CD4-positive, alpha-beta T cell treated with Interleukin-17A for 1 hour (primary cell): Measurements from ENCODE around the gene SLC26A6.
A peak's percentile ranks its signal among the peaks of the same experiment; 100 is the strongest.

Experiments
- DNase-seq: peaks from one replicate; pipeline ENCODE4 v3.0.0-alpha.2; 2020

The SLC26A6 gene, protein sequence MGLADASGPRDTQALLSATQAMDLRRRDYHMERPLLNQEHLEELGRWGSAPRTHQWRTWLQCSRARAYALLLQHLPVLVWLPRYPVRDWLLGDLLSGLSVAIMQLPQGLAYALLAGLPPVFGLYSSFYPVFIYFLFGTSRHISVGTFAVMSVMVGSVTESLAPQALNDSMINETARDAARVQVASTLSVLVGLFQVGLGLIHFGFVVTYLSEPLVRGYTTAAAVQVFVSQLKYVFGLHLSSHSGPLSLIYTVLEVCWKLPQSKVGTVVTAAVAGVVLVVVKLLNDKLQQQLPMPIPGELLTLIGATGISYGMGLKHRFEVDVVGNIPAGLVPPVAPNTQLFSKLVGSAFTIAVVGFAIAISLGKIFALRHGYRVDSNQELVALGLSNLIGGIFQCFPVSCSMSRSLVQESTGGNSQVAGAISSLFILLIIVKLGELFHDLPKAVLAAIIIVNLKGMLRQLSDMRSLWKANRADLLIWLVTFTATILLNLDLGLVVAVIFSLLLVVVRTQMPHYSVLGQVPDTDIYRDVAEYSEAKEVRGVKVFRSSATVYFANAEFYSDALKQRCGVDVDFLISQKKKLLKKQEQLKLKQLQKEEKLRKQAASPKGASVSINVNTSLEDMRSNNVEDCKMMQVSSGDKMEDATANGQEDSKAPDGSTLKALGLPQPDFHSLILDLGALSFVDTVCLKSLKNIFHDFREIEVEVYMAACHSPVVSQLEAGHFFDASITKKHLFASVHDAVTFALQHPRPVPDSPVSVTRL

DNA sequence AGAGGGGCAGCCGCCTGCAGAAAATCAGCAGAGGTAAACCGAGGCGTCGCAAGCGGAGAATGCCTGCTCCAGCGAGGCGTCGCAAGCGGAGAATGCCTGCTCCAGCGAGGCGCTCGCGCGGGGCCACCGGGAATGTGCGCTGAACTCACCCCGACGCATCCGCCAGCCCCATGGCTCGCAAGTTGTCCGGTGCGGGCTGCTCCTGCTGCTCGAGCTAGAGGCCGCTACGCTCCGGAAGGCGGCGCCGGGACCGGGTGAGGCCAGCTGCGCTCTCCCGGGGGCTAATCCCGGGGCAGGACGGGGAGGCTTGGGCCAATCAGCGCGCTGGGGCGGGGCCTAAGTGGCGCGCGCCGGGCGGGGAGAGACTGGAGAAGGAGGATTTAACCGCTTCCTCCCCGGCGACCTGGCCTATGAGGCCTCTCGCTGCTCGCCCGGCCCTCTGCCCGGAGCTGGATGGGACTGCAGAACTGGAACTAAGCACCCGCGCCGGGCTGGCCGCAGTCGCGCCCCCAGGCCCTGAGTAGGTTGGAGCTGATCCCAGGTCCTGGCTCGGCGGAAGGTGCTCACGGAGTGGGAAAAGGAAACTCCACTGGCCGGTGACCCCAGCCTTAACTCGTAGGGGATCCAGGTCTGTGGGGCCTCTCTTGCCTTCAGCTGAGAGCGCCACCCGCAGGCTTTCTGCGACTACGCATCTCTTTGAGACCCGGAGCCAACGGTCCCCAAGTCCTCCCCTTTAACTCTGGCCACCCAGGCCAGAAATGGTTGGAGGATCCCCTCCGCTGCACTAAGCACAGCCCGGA lies at the start of gene SLC26A6:
Gene SLC26A6 (minus strand): TSS at position 240 of the 800 bp plus-strand sequence. CDS start 68 bp downstream, at position 172.
- DNase-seq: peak; percentile 93

DNA sequence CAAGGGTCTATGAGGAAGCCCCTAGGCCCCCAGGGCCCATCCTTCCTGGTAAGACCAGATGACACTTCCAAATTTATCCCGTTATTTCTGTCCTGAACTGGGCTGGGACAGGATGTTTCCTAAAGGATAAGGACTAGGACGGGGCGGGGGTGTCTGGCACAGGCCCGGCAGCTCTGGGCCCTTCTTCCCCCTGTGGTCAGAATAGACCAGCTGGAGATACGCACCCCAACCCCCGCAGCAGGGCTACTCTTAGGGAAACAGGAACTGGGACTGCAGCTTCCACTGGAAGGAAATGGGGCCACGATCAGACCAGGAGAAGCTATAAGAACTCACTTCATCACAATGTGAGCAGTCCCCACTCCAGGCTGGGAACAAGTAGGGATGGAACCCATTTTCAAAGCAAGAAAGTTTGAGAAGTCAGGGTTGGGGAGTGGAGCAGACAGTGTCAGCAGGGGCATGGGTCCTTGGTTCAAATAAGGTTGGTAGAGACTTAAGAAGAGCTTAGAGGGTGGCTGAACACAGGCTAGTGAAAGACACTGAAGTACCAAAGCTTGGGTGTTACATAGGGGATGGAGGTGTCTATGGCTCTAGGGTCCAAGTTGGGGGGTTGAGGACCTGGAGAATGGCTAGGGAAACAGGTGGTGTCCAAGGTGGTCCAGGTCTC lies 49.4 kb upstream of the SLC26A6 start:
- DNase-seq: no peak

DNA sequence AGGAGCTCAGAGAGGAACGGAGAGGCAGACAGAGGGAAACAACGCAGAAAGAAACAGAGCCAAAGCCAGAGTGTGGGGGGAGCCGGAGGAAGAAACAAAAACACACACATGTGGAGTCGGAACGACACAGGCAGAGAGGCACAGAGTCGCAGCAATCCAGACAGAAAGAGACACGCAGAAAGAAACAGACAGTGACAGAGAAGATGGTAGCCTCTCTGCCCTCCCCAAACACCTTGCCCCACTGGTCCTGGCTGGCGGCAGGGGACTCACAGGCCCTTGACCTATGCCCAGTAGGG lies 48.7 kb upstream of the SLC26A6 start:
- no peak for DNase-seq

DNA sequence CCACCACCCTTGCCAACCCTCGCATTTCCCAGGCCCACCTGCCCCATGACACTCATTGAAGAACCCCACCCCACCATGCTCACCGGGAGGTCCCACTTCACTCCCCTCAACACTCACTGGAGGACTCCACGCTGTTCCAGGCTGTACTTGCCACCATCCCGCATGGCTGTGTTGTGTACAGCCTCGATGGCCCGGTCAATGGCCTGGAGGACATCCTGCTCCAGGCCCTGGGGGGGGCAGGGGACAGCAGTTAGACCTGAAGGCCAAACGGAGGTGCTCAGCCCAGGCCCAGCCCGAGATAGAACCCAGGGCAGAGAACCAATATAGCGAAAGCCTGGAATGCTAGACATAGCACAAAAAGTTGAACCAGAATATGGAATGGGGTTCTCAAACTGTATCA lies 47.5 kb upstream of the SLC26A6 start:
- DNase-seq: no peak

DNA sequence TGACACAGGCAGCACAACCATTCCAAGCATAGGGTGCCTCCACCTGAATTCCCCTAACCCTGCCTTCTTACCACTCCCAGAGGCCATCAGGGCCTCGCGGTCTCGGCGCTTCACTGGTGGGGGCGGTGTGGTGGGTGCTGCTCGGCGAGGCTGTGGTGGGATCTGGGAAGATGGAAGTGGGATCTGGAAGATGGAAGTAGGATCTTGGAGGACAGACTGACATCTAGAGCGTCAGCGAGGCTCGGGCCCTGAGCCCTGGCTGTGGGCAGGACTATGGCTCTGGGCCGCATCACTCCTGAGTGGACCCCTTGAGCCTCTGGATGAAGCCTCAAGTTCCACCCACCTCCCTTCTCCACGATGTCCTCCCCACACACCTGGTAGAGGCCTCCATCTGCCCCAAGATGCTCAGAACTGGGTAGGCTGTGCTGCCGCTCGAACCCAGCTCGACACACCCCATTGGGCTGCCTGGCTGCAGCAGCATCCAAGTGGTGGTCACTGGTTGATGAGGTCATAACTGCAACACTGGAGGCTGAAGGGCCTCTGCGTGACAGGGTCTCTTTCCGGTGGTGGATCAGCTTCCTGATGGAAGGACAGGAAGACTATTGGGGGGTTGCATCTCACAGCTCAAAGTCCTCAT lies 46.8 kb upstream of the SLC26A6 start:
- no peak for DNase-seq

DNA sequence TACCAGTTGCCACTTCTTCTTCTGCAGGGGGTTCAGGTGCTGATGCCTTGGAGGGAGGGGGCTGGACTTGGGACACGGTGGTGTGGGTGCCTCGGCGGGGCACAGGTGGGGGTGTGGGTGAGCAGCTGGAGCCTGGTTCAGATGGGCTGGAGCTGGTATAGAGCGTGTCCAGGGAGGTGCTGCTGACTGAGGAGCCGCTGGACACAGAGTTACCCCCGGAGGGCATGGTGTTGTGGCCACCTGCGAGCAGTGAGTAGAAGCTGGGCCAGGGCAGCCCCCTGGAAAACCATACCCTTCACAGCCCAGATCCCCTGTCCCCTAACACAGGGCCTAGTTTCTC lies 46.2 kb upstream of the SLC26A6 start:
- DNase-seq: no peak

DNA sequence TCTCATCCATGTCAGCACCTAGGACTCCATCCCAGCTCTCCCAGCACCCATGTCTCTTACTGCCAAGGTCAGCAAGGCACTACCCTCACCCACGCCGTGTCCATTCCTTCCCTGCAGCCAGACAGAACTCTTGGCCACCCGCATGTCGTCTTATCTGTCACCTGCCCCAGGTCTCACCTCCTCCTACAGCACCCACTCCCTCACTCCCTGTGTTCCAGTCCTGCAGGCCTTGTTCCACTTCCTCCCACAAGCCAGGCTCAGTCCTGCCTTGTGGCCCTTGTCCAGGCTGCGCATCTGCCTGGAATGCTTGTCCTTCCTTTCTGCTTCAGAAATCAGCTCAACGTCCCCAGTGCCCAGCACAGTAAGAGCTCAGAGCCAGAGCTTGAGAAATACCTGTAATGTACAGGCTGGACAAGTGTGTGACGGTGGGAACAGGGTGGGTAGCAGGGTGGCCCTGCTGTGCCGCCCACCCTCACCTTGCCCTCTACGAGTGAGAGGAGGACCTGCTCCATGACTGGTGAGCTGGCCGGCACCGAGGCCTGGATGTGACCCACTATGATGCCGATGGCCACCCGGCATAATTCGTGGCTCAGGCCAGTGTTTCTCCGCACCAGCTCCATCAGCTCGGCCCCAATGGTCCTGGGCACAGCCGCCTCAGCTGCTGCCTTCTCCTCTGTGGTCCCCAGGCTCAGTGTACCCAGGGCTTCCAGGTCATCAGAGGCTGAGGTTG lies 45.7 kb upstream of the SLC26A6 start:
- DNase-seq: no peak

DNA sequence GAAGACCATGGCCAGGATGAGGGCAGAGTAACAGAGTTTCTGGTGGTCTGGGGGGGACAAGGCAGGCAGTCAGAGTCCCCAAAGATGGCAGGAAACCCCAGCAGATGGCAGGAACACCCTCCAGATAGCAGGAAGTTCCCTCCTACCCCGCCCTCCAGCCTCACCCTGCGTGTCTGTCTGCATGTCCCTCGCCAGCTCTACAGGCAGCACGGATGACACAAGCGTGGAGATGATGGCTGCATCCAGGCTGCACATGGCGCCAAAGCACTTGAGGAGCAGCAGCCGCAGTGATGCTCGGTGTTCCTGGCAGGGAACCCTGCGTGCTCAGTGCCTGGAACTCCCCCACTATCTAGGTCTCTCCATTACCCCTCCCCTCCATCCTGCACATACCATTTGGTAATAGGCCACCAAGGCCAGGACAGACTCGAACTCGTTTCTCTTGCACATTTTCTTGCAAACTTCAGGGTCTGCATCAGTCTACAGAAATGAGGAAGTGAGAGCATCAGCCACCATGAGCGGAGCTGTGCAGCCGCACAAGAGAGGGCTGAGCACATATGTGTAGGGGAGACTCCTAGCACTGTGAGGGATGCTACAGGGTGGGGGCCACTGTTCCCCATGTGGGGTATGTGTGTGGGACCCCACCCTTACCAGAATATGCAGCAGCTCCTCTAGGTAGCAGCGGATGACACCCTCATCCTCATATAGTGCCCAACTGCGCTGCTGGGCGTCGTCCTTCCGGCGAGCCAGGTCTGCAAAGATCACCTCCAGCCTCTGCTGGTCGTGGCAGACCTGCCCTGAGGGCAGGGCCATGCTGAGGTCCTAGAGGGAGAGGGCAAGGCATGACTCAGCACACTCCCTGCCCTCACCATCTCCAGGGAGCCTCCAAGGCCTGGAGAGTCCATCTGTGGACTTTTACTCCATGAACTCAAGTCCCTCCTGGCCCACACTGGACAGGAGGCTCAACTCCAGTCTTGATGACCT lies 44.4 kb upstream of the SLC26A6 start:
- no peak for DNase-seq

DNA sequence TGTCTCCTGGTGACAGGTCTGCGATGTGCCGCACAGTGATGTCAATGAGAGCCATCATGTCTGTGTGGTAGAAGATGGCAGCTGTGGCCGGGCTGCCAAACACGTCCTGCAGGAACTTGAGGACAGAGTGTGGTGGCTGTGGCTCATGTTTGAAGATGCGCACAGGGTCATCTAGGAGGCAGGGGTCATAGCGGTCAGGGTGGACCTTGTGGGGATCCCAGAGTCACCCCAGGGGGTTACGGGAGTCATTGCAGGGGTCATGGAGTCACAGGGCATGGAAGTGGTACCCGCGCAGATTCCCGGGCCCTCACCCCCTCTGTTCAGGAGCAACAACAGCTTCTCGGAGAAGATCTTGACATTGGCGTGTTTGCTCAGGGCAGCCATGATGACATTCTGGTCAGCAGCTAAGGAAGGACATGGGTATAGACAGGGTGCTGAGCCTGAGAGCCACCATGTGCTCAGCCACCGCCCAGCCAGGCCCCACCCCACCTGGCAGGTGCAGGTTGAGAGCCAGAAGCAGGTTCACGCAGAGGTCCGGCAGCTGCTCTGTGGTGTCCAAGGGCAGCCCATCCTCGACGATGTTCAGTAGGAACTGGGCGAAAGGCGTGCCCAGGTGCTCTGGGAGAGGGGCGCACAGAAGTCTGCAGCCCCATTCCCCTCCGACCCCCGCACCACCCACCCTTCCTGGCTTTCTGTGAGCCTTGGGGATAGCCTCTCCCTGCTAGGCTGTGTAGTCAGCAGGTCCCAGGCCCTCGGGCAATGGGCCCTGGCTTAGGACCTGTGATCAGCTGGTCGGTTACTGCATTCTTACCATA lies 43.5 kb upstream of the SLC26A6 start:
- DNase-seq: no peak

DNA sequence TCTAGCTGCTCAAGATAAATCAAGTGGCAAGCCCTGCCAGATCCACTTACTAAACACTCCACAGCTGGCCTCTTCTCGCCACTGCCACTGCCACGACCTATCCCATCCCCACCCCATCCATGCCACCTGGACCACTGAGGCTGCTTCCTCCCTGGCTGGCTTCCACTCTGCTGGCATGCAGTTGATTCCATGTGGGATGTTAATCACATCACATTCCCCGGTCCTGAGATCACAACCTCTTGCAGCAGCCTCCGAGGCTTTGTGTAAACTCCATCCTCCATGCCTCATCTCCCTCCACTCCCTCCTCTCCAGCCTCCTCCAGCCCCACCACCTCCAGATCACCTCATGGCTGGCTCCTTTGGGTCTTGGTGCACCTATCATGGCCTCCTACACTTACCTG lies 42.8 kb upstream of the SLC26A6 start:
- no peak for DNase-seq

DNA sequence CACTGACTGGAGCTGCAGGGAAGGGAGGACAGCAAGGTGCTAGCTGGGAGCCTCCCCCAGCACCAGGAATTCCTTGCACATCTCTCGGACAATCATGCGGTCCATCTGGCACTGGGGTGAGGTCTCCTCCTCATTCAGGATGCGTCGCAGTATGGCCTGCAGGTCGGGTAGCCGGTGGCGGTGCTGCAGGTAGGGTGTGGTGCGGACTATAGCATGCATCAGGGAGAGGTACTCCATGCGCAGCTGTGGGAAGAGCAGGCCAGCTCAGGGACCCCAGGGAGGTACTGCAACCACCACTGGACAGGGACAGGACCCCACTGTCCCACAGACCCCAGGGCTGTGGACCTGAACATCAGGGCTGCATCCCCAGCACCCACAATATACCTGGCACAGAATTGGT lies 39.2 kb upstream of the SLC26A6 start:
- DNase-seq: no peak

DNA sequence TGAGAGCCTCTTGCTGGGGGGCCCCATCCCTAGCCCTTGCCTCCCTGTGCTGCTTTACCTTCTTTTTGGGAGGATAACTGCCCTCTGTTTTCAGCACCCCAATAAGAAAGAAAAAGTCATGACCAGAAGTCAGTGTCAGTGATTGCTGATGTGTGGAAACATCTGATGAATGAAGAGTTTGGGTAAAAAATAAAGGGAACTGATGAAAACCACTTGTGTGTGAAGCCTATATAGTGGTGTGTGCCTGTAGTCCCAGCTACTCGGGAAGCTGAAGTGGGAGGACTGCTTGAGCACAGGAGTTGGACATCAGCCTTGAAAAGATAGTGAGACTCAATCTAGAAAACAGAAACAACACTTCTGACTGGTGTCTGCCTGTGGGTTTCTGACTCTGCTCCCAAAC lies 37.3 kb upstream of the SLC26A6 start:
- DNase-seq: no peak

DNA sequence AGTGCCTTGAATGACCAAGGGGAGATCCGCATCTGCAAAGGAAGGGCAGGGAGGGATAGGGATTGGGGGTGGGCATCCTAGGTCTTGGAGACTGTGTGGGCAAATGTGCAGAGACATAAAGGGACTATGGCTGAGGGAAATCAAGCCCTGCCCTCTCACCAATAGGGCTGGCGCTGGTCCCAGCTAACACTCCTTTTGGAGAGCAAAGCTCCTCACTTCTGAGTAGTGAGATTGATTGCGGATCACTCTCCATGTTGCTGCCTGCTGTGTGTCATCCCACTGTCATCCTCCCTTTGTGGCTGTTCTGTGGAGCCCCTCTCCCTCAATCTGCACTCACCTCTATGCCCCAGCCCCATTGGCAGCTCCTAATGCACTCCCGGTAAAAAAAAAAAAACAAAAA lies 29.7 kb upstream of the SLC26A6 start:
- no peak for DNase-seq

DNA sequence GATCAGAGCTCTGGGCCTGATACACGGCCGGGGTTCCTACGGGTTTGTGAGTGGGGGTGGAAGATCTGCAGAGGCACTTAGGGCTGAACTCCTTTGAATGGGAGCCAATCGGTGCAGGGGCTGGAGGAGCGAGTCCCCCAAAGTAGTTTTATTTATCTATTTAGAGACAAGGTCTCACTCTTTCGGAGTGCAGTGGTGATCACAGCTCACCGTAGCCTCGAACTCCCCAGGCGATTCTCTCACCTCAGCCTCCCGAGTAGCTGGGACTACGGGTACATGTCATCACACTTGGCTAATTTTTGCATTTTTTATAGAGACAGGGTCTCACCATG lies 29.0 kb upstream of the SLC26A6 start:
- no peak for DNase-seq

DNA sequence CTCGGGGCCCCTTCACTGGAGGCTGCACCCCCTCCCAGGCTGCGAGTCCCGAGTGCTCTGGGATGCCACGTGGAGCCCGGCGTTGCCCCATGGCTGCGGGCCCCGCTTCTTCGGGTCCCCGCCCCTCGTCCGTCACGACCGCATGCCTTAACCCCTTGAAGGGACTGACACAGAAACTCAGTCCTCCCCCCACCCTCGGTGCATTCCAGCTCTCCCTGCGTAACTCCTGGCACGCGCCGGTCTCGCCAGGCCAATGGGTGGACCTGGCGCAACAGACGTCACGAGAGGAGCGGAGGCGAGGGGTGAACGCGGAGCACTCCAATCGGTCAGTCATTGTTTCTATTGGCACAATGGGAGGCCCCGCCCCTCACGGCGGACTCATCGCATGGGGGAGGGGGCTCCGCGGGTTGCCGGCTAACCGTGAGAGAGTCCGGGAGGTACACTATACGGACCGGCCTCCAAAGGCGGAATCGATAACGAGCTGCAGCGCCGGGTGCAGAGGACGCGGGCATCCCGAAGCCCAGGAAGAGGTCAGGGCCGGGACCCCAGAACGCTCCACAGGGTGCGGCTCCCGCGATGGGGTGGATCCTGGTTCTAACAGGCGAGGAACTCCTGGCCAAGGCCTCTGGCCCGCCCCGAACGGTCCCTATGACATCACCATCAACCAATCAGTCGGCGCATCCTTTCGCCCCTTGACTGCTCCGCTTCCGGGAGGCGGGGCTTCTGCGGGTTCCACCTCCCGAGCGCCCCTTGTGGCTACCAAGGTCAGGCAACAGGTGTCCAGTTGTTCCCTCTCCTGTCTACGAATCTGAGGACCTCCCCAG lies 28.4 kb upstream of the SLC26A6 start:
- DNase-seq: peak; percentile 92

DNA sequence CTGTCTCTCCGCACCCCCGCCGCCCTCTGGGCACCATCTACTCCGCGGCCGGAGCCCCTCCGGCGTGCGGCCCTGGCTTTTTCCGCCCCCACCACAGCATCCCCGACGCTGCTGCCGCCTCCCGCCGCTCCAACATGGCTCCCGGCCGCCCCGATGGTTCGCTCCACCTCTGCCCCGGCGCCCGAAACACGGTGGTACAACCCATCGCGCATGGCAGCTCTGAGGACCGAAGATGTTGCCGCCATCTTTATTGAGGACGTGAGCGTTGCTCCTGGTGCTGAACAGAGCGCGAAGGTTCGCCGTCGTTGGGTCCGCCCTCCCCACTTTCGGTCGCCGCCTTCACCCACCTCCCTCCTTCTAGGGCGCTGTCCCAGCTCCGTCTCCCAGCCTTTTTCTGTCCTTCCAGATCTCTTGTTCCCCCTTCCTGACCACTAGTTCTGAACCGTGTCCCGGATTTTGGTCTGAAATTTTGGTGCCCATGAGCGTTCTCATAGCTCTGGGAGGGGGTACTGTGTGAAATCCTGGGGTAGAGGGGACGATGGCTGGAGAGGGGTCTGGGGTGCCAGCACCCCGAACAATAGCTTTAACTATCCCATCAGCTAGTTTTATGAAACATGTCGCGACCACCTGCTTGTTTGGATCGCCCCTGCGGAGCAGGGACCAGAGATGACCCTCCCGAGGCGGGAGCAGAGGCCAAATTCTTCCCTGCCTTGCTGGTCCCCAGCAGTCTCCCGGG lies 27.7 kb upstream of the SLC26A6 start, which contains the start of gene CELSR3:
Gene CELSR3 (minus strand): TSS at position 134 of the 736 bp plus-strand sequence. CDS start 252 bp downstream, outside the sequence.
- DNase-seq: peak; percentile 77

DNA sequence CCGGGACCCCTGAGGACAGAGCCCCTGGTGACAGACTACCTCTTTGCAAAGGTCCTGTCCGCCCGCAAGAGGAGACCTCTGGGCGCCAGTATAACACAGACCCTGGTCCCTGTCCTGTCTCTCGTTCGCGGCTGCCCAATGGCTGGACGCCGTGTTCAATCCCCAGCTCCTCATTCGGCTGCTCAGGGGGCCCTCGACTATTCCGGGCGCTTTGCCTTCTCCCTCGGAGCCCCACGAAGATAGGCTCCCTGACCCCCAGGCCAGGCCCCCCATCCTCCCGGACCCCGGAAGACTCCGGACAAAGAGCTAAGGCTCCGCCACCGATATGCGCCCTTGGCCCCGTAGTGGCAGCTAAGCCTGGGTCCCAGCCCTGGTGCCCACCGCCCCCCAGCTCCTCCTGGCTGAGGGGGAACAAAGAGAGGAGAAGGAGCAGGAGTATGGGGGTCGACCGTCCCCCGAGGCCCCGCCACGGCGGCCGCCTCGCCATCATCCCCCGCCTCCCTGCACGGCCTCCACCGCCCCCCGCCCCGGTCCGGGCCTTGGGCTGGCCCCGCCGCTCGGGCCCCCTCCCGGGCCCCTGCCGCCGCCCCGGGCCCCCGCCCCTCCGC lies 27.0 kb upstream of the SLC26A6 start:
- DNase-seq: no peak
